WI38 (cell line): ENCODE results near the gene DAAM2.

Source experiments
- H3K4me3 ChIP-seq: 2 replicates; pipeline ENCODE4 v1.5.1; 2011; ENCODE audit warnings: low read depth, mild to moderate bottlenecking, control low read depth, low read length
- TF ChIP-seq, protein P1 (sequence below): IDR thresholded peaks from 2 replicates; pipeline ENCODE4 v1.5.1; 2012; ENCODE audit warnings: low read depth, mild to moderate bottlenecking, control low read depth, low read length

DAAM2 gene

DNA sequence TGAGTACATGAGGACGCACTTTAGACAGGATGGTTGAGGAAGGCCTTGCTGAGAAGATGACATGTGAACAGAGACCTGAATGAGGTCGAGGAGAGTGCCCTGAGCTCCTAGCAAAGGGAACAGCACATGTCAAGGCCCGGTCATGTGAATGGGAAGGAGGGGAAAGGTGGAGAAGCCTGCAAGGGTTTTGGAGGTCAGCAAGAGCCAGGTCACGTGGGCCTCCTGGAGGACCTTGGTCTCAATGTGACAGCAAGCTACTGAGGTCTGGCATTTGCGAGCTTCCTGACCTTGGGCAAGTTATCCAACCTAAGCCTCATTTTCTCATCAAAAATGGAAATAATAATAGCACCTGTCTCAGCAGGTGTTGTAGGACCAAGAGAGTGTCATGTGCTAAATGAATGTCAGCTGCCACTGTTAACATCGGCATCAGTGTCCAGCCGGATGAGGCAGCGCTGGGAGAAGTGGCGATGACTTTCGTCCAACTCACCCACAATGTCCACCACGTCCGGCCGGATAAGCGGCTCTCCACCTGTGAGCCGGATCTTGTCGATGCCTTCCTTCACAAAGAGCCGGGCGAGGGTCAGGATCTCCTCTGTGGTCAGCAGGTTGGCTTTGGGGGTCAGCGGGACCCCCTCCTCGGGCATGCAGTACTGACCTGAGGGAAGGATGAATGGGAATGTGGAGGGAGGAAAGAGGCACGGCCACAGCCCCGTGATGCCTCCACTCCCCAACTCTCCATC lies 133.2 kb downstream of the DAAM2 start:
- H3K4me3 ChIP-seq, result no peak overlapping the region
- TF ChIP-seq, protein P1, sequence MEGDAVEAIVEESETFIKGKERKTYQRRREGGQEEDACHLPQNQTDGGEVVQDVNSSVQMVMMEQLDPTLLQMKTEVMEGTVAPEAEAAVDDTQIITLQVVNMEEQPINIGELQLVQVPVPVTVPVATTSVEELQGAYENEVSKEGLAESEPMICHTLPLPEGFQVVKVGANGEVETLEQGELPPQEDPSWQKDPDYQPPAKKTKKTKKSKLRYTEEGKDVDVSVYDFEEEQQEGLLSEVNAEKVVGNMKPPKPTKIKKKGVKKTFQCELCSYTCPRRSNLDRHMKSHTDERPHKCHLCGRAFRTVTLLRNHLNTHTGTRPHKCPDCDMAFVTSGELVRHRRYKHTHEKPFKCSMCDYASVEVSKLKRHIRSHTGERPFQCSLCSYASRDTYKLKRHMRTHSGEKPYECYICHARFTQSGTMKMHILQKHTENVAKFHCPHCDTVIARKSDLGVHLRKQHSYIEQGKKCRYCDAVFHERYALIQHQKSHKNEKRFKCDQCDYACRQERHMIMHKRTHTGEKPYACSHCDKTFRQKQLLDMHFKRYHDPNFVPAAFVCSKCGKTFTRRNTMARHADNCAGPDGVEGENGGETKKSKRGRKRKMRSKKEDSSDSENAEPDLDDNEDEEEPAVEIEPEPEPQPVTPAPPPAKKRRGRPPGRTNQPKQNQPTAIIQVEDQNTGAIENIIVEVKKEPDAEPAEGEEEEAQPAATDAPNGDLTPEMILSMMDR, result no peak

DNA sequence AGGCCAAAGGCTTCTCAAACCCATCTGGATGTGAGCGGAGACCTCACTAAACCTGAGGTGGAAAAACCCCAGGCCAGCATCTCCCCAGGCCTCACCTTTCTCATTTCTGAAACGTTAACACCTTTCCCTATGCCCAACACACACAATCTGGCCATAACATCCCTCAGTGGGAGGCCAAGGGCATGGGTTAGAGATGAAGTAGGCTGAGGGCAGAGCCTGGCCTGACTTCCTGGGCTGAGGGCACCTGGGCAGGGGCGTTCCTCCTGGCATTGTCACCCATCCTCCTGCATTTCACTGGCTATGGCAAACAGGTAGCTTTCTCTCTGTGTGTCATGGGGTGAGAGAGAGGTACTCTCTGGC lies 133.7 kb downstream of the DAAM2 start:
- TF ChIP-seq, protein P1, result no peak

DNA sequence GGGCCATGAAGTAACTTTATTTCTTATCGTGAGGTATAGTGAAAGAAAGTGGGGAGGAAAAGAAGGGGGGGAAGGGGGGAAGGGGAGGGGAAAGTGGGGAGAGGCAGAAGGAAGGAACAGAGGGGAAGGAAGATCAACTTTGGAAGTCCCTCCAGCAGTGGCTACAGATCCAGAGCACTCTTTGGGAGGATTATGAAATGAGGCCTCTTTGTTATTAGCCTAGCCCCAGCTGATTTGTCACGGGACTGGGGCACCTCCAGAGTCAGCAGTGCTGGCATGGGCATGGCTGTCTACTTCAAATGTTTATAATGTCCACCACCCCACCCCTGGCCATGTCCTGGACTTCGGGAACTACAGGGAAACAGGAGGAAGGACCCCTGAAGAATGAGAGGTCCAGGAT lies 134.5 kb downstream of the DAAM2 start:
- TF ChIP-seq, protein P1, result no peak
- no peak overlapping the region for H3K4me3 ChIP-seq

More for the DNA sequence above, 133.7 kb downstream of the DAAM2 start:
- H3K4me3 ChIP-seq, result no peak overlapping the region

GRCh38 chr6:39927159-39927558 lies 135.0 kb downstream of the DAAM2 start:
- TF ChIP-seq, protein P1, result no peak
- H3K4me3 ChIP-seq, result no peak overlapping the region

DNA sequence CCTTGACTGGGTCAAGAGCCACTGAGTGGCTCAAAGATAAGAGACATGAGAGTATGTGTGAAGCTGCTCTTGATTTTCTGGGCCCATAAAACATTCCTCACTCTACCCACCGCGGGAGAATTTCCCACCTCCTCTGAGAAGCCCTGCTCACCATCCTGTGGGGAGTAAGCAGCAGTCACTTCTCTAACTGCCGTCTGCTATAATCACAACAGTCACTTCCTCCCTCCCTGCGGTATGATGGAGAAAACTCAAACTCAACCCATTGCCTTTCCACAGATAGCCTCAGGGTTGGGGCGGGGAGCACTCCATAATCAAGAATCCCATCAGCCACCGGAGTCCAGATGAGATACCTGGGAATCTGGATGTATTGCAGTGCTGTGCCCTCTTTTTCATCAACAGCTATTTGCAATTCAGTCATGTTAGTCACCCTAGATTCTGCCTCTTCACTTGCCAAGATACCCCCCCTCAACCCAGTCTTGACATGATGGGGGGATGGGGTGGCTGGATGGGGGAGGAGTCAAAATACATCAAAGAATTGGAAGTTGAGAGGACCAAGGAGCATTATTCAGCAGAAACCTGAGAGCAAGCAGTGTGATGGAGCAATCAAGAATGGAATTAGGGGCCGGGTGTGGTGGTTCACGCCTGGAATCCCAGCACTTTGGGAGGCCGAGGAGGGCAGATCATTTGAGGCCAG lies 137.0 kb downstream of the DAAM2 start:
- TF ChIP-seq, protein P1, result no peak
- H3K4me3 ChIP-seq, result no peak overlapping the region

DNA sequence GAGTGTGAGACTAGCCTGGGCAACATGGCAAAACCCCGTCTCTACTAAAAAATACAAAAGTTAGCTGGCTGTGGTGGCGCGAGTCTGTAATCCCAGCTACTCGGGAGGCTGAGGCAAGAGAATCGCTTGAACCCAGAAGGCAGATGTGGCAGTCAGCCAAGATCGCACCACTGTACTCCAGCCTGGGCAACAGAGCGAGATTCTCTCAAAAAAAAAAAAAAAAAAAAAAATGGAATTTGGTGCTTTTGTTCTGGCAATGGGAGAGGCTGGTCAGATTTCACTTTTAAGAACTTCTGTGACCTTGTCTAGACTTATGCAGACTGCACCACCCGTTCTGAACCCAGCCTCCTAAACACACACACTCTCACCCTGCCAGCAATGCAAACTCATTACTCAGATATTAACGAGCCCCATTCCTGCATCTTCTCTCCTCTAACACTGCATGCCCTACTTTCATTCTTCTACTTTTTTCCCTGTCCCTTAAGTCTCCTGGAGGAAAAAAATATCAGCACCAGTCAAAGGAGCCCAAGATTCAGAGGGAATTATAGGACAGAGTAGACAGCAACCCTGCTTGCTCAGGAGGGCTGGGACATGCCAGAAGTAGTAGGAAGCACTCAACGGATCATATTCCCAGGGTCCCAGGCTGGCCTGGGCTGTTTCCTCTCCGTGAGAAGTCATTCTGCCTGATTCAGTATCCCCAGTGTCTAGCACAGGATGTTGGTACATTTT lies 137.7 kb downstream of the DAAM2 start:
- no peak overlapping the region for H3K4me3 ChIP-seq
- TF ChIP-seq, protein P1, result no peak

GRCh38 chr6:39930540-39930939 lies 138.4 kb downstream of the DAAM2 start:
- H3K4me3 ChIP-seq, result no peak overlapping the region
- TF ChIP-seq, protein P1, result no peak
